ENCODE data around the gene HCRTR1. TPM values are rescaled to one million over a fixed set of nuclear protein-coding genes. Genes with fewer than 3 reads are reported as not detected.

Gene HCRTR1
- total and polyA plus RNA-seq, 2 of the 8 experiments (the other 6 are each of a cell fraction or from before 2014, with no cell fraction given): 0.35 to 0.39 TPM

DNA sequence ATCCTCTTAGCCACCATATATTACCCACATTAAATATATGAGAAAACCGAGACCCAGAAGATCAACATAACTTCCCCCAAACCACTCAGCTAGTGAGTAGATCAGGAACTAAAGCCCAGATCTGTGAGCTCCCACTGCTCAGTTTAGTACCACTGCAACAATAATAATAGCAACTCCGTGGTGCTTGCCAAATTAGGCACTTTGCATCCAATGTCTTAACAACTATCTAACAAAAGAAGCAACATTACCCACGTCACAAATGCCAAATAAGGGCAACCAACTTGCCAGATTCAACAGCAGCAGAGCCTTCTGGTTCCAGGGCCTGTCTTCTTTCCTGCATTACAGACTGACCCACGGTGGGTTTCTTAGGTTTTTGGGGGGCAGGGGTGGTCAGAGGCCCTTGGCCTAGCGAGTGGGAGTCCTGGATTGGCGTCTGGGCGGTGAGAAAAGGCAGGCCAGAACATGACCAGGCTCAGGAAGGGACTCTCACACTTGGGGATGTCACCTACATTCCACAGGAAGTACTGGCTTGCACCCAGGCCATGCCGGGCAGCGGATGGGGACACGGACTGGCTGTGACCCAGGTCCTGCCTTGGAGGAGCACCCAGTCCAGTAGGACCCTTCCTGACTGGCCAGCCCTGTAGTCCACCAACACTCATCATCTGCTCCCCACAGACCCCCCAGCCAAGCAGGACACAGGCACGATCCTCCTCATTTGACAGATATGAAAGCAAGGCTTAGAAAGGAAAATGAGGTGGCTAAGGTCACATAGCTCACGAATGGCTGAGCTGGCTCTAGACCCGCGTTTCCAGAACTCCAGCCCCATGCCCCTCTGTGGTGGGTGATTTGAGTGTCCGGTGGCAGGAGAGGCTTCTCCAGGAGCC is 4.6 kb downstream of the HCRTR1 start:
- Histone ChIP-seq H4K5ac (ENCODE audit: insufficient read length, low read depth, low read length) (no peak overlapping the region), H3K9me3 (ENCODE audit: insufficient read depth in 2 of 2, low read depth in 1 of 2, low read length in 1 of 2) (no peaks in the 10 kb centered on the region), H2BK15ac (ENCODE audit: low read length) (no peak overlapping the region), H2BK5ac (ENCODE audit: low read depth, low read length) (no peak overlapping the region), H2AFZ (ENCODE audit: low read length) (no peak overlapping the region), H3K56ac (replicated peaks; ENCODE audit: insufficient read length, low read depth, low read length) (no peak overlapping the region), H3K36me3 (ENCODE audit: control insufficient read depth in 2 of 4, insufficient read depth in 4 of 4, low read length in 3 of 4) (no peaks in the 10 kb centered on the region), H3K9ac (replicated peaks in 1 of 4; ENCODE audit: extremely low read depth in 1 of 4, low read depth in 3 of 4, low read length in 3 of 4) (no peak overlapping the region), H2AK5ac (ENCODE audit: low read depth, low read length) (no peak overlapping the region), H3K27me3 (replicated peaks in 1 of 4; ENCODE audit: control insufficient read depth in 3 of 4, extremely low read depth in 1 of 4, insufficient read depth in 3 of 4, low read length in 3 of 4) (peaks cover 2 to 7% (median 5%) of the 10 kb centered on the region in 4 experiments), H2BK12ac (ENCODE audit: low read depth, low read length) (no peak overlapping the region), H3K4me2 (ENCODE audit: insufficient read depth in 1 of 2, low read depth in 2 of 2, low read length in 2 of 2) (no peak overlapping the region), H3K14ac (ENCODE audit: insufficient read length) (no peak overlapping the region), H3K4me1 (replicated peaks in 1 of 4; ENCODE audit: control insufficient read depth in 3 of 4, insufficient read depth in 4 of 4, low read length in 3 of 4) (peaks cover 2 to 4% (median 2%) of the 10 kb centered on the region in 4 experiments; a peak in 4 of 7 replicates), H3K79me1 (ENCODE audit: low read depth, low read length) (no peaks in the 10 kb centered on the region), H3K23me2 (ENCODE audit: low read depth, low read length) (peaks cover 7% of the 10 kb centered on the region; the same call in 1 of the 2 replicates), H4K8ac (ENCODE audit: extremely low read depth, insufficient read depth, low read length) (no peak overlapping the region), H3K23ac (ENCODE audit: insufficient read length) (no peak overlapping the region), H2BK20ac (ENCODE audit: low read length) (no peak overlapping the region), H3K18ac (ENCODE audit: extremely low read depth, low read length) (no peak overlapping the region), H4K91ac (replicated peaks; ENCODE audit: insufficient read length, low read length) (no peak overlapping the region), H3K4ac (replicated peaks; ENCODE audit: insufficient read length, low read depth, low read length) (no peak overlapping the region), H2BK120ac (replicated peaks; ENCODE audit: low read depth, low read length) (no peak overlapping the region), H3K27ac (ENCODE audit: low read depth, low read length) (no peak overlapping the region), H3K79me2 (ENCODE audit: control insufficient read depth in 1 of 2, insufficient read depth in 2 of 2, low read length in 2 of 2) (no peaks in the 10 kb centered on the region), H4K20me1 (replicated peaks in 1 of 2; ENCODE audit: control insufficient read depth in 1 of 2, insufficient read depth in 2 of 2, low read length in 2 of 2) (no peaks in the 10 kb centered on the region), H3K4me3 (ENCODE audit: extremely low read depth in 1 of 4, insufficient read depth in 2 of 4, low read depth in 3 of 4, low read length in 4 of 4) (no peak overlapping the region)
- POLR2A ChIA-PET (ENCODE audit: partially characterized antibody): no interaction called here
- FAIRE-seq (no peak), DNase-seq (ENCODE audit: low read depth in 1 of 2, low spot score in 2 of 2) (no peak)
- TF ChIP-seq ATF3 (IDR thresholded peaks at IDR 0.05; ENCODE audit: insufficient read depth, low read depth, low read length): no peak
- no peak for TF ChIP-seq SAP30 (IDR thresholded peaks at IDR 0.05; ENCODE audit: insufficient read depth, insufficient replicate concordance, low read length)
- TF ChIP-seq CTBP2 (IDR thresholded peaks at IDR 0.05; ENCODE audit: borderline replicate concordance, insufficient read depth, insufficient read length, low read length): no peak
- CTCF ChIA-PET (ENCODE audit: partially characterized antibody): interaction anchor here (0.6 to 5.2 kb wide), 7 partner anchors 8 to 228 kb away, joined by 3 to 40 read pairs (median 3); no protein-coding TSS in a partner anchor
- 79% methylated on average over 15 of the region's 15 CpGs; no CpG with 5 or more reads in 1 of the 2 experiments for WGBS, 2 experiments (ENCODE audit: extremely low coverage in 1 of 2, insufficient coverage in 1 of 2, insufficient read length in 1 of 2, insufficient replicate concordance in 2 of 2, low coverage in 1 of 2, low lambda C conversion rate in 2 of 2, missing lambda C conversion rate in 1 of 2)
